GM19238 (cell line): ENCODE measurements around the gene VPS18.
"Not testable (repeated sequence)": the region's sequence is repeated elsewhere in the genome, so short reads cannot be mapped to it uniquely, and the experiment has no call there.

Experiments
- DNase-seq: peaks from one replicate; pipeline ENCODE4 v3.0.0; 2011; ENCODE audit warnings: low spot score; ENCODE audit not compliant: insufficient read length

VPS18 gene

DNA sequence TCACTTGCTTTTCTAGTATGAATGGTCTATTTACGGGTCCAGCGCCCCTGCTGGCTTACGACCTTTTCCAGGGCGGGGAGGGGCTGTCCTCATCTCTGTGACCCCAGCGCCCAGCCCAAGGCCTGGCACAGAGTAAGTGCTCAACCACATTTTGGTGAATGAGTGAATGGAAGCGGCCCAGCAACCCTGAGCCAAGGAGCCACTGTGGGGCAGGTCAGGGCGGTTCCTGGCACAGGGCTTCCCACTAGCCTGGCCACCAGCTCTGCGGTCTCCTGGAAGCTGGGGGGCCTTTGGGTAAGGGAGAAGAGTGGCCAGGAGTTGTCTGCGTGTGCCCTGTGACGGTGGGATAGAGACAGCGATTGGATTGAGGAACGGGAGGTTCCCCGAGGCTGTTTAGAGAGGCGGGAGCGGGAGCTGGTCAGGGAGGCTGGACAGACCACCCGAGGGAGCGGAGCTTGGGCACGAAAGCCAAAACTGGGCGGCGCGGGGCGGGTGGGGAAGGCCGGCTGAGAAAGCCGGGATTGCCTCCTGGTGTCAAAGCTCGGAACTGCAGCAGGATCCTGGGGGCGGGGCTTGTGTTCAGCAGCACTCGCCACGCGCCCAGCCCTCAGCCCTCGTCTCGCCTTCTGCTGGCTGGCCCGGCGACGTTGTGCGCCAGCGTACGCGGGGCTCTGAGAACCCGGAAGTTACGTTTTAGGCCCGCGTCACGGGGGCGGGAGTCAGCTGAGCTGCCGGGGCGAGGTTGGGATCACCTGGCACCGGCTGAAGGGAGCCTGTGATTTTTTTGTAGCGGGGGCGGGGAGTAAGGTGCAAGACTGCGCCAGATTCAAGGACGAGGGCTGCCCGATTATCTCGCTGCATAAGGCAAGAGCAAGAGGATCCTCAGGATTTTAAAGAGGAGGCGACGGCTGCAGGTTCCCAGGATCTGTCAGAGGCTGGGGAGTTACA is at the start of gene VPS18:
VPS18 (plus strand) TSS at position 718 of the 948 bp plus-strand sequence. CDS start 319 bp downstream, outside the sequence.
- peak; percentile 94 for DNase-seq

- DNase-seq: peak; percentile 49
Observed at GRCh38 chr15:40844696-40845030, 49.6 kb upstream of the VPS18 start.

DNA sequence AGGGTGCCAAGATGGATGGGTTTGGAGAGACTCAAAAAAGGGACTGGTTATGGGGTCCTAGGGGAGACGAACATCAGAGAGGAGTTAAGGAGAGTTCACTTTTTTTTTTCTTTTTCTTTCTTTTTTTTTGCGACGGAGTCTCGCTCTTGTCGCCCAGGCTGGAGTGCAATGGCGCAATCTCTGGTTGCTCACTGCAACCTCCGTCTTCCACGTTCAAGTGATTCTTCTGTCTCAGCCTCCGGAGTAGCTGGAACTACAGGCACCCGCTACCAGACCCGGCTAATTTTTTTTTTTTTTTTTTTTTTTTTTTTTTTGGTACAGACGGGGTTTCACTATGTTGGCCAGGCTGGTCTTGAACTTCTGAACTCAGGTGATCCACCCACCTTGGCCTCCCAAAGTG is 49.2 kb upstream of the VPS18 start:
- DNase-seq: no peak

DNA sequence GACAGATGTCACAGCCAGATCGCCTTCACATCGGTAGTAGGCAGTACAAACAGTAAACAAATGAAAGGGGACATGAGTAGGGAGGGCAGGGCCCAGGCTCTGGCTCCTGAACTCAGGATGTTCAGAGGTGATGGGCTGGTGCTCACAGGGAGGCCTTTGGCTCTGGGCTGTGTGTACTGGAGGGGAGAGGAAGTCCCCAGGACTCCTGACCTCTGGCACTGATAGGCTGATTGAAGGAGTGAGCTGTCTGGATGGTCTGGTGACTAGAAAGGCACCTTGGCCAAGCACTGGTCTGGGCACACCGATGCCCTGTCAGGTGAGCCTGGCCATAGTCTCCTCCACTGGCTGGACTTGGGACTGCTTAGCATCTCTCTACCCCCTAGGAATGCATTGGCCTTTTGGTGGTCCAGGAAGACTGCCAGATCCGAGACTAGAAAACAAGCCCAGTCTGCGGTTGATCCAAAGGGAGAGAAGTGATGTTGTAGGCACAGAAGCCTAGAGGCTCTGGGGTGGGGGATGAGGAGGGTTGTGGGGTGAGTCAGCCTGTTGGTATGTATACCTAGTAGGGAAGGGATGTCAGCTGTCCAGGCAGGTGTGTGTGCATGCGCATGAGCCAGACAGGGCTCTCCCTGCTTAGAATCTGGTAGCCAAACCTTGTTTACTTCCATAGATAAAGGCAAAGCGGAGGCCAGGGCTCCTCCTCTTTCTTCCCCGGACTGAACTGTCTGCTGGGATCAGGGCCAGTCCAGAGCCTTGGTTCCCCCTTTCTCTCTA is 48.6 kb upstream of the VPS18 start:
- no peak for DNase-seq

- DNase-seq: no peak
Observed at GRCh38 chr15:40846841-40847222, 47.4 kb upstream of the VPS18 start.

DNA sequence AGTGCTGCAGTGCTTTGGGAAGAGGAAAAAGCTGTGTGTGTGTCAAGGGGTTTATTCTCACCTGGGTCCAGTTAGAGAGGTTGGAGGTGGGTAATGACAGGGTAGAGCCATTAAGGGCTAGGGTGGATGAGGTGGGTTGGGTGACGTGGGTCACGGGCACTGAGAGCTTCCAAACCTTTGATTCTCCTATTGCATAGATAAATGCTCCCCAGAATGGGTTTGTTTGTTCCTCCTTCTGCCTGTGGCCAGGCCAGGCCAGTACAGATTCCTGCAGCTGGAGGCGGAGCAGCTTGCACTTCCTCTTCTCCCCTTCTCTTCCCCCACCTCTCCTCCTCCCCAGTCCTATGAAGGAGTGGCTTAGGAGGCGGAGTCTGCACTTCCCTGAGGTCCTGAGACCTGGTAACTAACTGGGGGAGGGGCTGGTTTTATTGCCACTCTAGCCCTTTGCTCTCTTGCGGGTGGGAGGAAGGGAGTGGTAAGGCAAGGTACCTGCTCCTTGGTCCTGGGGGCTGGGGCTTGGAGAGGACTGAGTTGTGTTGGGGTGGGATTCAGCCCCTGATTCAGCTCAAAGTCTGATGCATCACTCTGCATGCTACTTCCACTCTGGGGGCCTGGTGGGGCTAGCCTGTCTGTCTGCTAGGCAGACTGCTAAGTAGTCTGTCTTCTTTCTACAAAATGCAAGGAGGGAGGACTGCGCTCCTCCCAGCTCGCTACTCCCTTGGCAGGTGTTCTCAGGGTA is 46.9 kb upstream of the VPS18 start:
- DNase-seq: peak; percentile 71

GRCh38 chr15:40850576-40851112 is 43.6 kb upstream of the VPS18 start:
- DNase-seq: no peak

DNA sequence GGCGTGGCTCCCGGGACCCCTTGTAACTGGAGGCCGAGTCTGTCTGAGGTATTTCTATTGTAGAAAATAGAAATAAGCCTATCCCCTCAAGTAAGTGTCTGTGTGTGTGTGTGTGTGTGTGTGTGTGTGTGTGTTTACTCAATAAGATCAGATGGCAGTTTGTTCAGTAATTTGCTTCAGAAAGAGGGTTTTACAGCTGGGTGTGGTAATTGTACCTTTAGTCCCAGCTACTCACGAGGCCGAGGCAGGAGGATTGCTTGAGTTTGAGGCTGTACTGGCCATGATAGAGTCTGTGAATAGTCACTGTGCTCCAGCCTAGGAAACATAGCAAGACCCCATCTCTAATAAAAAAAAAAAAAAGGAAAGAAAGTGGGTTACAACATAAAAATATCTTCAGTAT is 41.7 kb upstream of the VPS18 start:
- no peak for DNase-seq

DNA sequence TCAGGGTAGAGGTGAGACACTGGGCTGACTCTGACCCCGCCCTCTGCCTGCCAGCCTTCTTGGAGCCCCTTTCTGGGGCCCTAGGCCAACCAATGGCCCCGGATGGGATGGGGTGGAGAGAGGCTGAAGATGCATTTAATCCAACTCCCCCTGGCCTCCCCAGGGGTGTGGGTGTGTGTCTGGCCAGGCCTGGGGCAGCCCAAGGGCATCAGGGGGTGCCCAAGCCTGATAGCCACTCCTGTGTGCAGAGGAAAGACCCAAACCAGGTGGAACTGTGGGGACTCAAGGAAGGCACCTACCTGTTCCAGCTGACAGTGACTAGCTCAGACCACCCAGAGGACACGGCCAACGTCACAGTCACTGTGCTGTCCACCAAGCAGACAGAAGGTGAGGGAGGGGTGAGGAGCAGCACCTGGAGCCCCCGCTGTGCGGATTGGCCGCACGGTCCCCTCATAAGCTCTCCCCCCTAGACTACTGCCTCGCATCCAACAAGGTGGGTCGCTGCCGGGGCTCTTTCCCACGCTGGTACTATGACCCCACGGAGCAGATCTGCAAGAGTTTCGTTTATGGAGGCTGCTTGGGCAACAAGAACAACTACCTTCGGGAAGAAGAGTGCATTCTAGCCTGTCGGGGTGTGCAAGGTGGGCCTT is 40.9 kb upstream of the VPS18 start:
- DNase-seq: no peak

- DNase-seq: no peak
Observed at GRCh38 chr15:40854161-40854560, 40.1 kb upstream of the VPS18 start.

GRCh38 chr15:40855706-40856234 is 38.5 kb upstream of the VPS18 start:
- DNase-seq: no peak

- DNase-seq: no peak
Observed at GRCh38 chr15:40856746-40857145, 37.5 kb upstream of the VPS18 start.

DNA sequence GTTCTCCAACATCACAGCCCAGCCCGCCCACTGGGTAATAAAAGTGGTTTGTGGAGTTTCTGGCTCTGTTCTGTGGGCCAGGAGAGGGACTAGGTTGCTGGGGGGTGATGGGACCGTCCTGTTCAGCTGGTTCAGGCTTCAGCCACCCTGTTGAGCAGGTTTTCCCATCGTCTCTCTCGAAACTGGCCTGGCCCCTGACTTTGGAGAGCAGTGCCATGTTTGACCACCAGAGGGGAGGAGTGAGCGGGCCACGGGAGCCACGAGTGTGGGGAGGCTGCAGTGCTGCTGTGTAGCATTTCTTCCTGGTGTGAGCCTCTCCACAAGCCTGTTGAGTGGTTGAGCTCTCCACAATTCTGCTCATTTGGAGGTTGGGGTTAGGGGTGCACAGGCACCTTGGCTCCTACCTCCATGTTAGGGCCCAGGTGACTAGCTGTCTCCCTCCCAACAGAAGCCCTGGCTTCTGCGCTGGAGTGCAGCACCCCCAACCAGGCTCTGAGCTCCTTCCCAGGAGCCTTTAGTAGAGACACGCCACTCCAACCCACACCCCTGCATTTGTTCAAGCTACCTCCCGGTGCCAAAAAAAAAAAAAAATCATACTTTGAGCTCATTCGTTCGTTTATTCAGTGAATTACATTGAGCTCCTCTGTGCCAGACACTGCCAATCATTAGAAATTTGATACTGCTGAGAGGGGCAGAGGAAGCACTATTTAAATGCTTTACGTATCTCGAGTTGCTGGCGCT is 36.5 kb upstream of the VPS18 start:
- DNase-seq: peak; percentile 86

DNA sequence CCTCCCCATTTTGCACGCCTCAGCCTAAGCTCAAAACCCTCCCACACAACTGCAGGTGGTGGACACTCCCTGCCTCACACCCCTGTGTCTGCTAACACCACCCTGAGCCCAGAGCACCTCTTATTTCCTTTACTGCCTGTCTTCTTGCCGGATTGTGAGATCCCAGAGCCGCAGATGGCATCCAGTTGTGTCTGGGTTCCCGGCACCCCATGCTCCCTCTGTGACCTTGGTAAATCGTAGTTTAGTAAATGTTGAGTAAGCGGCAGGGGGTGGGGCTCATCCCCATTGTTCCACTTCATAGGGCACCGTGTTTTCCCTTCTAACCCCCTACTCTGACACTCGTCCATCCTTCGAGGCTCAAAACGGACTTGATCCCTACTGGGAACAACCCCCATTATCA is 35.5 kb upstream of the VPS18 start:
- no peak for DNase-seq

DNA sequence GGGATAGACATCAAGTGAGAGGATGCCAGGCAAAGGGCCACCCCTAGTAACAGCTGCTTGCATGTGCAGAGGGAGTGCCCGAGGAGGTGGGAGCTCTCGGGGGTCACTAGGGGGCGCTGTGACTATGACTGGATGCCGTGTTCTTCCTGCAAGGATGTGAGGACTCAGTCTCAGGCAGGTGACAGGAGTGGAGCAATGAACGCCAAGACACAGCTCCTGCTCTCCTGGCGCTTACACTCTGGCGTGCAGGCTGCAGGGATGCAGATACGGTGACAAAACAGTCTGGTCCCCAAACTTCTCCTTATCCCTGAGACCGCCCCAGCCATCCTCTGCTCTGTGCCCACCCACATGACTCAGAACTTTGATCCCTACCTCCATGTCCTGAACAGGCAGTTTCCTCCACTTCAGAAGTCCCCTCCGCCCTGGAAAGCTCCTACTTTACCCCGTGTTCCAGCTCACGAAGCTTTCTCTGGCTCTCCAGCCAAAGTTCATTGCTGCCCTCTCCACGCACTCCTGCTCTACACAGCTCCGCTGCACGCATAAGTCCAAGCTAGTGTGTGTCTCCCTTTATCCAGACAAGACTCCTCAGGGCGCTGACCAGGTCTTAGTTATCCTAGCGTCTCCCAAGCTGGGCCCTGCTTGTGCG is 34.9 kb upstream of the VPS18 start:
- peak; percentile 83 for DNase-seq

DNA sequence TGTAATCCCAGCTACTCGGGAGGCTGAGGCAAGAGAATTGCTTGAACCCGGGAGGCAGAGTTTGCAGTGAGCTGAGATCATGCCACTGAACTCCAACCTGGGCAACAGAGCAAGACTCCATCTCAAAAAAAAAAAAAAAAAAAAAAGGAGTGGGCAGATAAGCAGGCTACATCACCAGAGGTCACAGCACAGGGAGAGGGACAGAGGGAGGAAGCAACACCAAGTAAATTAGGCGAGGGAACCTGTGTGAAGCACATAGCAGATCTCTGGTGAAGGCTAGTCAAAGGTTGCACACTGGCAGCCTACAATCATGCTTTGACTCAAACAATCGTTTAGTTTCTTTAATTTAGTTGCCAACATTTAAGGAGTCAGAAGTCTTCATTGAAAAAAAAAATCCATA is 33.1 kb upstream of the VPS18 start:
- DNase-seq: not testable (repeated sequence)

DNA sequence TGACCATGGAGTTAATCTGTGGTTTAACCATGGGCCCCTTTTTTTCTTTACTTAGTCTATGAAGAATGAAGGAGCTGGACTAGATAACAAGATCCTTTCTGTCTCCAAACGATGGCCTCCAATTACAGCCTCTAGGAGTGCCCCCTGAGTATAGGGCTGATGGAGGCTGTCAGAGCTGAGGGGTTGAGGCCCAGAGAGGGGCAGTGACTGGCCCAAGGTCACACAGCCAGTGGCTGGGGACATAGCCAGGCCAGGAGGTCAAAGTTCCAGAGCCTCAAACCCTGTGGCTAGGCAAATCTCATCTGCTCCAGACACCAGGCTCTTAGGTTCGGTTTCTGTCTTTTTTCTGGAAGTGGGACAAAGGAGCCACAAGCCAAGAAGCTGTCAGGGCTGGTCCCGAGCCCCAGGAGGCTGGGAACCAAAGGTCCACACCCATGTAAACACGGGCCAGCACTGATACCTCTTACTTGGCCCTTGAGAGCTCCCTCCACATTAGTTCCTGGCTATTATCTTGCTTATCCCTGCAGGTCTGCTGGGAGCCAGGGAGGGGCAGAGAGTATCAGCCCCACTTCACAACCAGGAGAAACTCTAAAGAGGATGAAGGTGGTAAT is 30.5 kb upstream of the VPS18 start:
- DNase-seq: no peak

- no peak for DNase-seq
Observed at GRCh38 chr15:40867199-40867598, 27.1 kb upstream of the VPS18 start.

DNA sequence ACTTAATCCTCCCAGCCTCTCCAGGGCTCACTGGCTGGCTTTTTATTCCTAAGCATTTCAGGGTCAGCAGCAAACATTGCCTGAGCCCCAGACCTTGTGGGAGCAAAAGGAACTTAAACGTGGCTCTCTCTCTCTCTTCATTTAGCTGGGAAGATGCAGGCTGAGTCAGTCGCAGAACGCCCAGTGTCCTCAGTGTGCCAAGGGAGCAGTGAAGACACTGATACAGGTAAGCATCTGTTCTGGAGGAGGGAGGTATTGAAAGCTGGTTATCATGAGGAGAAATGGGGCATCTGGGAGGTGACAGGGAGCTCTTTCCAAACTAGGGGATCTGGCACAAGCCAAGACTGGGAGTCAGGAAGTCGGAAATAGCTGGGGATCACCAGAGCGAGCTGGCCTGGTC is 24.6 kb upstream of the VPS18 start:
- no peak for DNase-seq
